ENCODE results near the gene RARRES2. TPM values are rescaled to one million over a fixed set of nuclear protein-coding genes. Genes with fewer than 3 reads are reported as not detected.

Gene RARRES2
- total RNA-seq, 1 experiment from 2014 or later = 60.9 TPM

GRCh38 chr7:150359622-150360362, 18.4 kb upstream of the RARRES2 start:
- no peak overlapping the region for H2BK20ac ChIP-seq (ENCODE audit: low read depth, low read length, poor library complexity, severe bottlenecking)
- no peak overlapping the region for H3K4me2 ChIP-seq (ENCODE audit: insufficient read depth, insufficient read length, low read length)
- Mint-ChIP-seq H3K27ac (no peak overlapping the region; a peak in 1 of 7 replicates), H3K4me1 (peaks cover 33 to 45% of the 10 kb centered on the region in 2 experiments), H3K4me3 (peak overlapping the region in 1 of 2 experiments; percentile 25; a peak in 1 of 5 replicates), H3K36me3 (ENCODE audit: insufficient read depth in 1 of 3, low read depth in 3 of 3) (peaks cover 0 to 4% (median 0%) of the 10 kb centered on the region in 3 experiments; a peak in 1 of 7 replicates), H3K9me3 (peaks cover 4 to 7% of the 10 kb centered on the region in 2 experiments; a peak in 3 of 5 replicates), H3K27me3 (ENCODE audit: low read depth) (peaks cover 1% of the 10 kb centered on the region)
- H3K18ac ChIP-seq (ENCODE audit: insufficient read length, low read depth, low read length) = no peak overlapping the region
- no peak overlapping the region for H4K91ac ChIP-seq (ENCODE audit: insufficient read length, low read depth, low read length)
- no peaks in the 10 kb centered on the region for H4K20me1 ChIP-seq (ENCODE audit: control insufficient read depth, insufficient read depth, insufficient read length)
- no peak overlapping the region for H2BK120ac ChIP-seq (ENCODE audit: low read depth, low read length, poor library complexity, severe bottlenecking)
- H2AFZ ChIP-seq (ENCODE audit: low read length) = no peak overlapping the region
- no peak overlapping the region for H2AK5ac ChIP-seq (ENCODE audit: insufficient read length, low read length)
- no peak overlapping the region for H3K9ac ChIP-seq (ENCODE audit: extremely low read depth, insufficient read length, low read length)
- no peak overlapping the region for H4K8ac ChIP-seq (replicated peaks; ENCODE audit: insufficient read length, low read depth, low read length)
- no peak for TF ChIP-seq CTCF (conservative IDR thresholded peaks at IDR 0.05)
- no peak overlapping the region for H3K56ac ChIP-seq (ENCODE audit: insufficient read length, low read depth, low read length)
- no peaks in the 10 kb centered on the region for H3K27me3 ChIP-seq (ENCODE audit: insufficient read depth, low read length)
- H4K5ac ChIP-seq (ENCODE audit: insufficient read length, low read depth, low read length) = no peak overlapping the region
- no peak overlapping the region for H2BK15ac ChIP-seq (ENCODE audit: low read depth, low read length)
- H3K79me1 ChIP-seq (ENCODE audit: insufficient read depth, low read depth, low read length, poor library complexity, severe bottlenecking) = no peaks in the 10 kb centered on the region
- no peak overlapping the region for H2BK5ac ChIP-seq (ENCODE audit: insufficient read length, low read length)
- 0 out of 2 replicates have a peak, but pooled peaks cover 3% of the 10 kb centered on the region for H3K4me1 ChIP-seq (ENCODE audit: insufficient read depth, low read length)
- no peak overlapping the region for H3K4ac ChIP-seq (ENCODE audit: low read depth, low read length)
- H3K23ac ChIP-seq (ENCODE audit: insufficient read length, low read depth, low read length) = no peak overlapping the region
- no peak overlapping the region for H2BK12ac ChIP-seq (ENCODE audit: insufficient read length, low read depth, low read length)
- no peak overlapping the region for H3K14ac ChIP-seq (ENCODE audit: insufficient read depth, low read length)
- H3T11ph ChIP-seq (ENCODE audit: low read length) = no peak overlapping the region
- no peak for DNase-seq
- whole genome bisulfite sequencing (ENCODE audit: extremely low coverage, insufficient read length, low lambda C conversion rate) = 100% methylated on average over 1 of the region's 2 CpGs
- H3K27ac ChIP-seq (ENCODE audit: insufficient read length, low read depth, low read length) = no peak overlapping the region
- no peaks in the 10 kb centered on the region for H3K23me2 ChIP-seq (ENCODE audit: insufficient read length, low read depth, low read length, poor library complexity, severe bottlenecking)
- no peaks in the 10 kb centered on the region for H3K79me2 ChIP-seq (ENCODE audit: insufficient read depth, low read length)
- H3K9me3 ChIP-seq (ENCODE audit: control insufficient read depth, low read depth, low read length) = no peaks in the 10 kb centered on the region
